Right lobe of liver (tissue), 6 donors: ENCODE measurements around the gene DNASE1L3. TPM values are rescaled to one million over a fixed set of nuclear protein-coding genes. Genes with fewer than 3 reads are reported as not detected.

ENCODE experiments used
- ATAC-seq, 4 donors: fragments of 200-7000 bp; cut with Tn5 transposase; one replicate each; pipeline ENCODE4 v1.9.1; 2020; ENCODE audit warnings: mild to moderate bottlenecking in 4 of 4, moderate library complexity in 4 of 4
- DNase-seq, 3 donors: peaks; one replicate each; pipeline ENCODE4 v3.0.0-alpha.2; 2020
- H3K27ac ChIP-seq, 3 donors: fragments of 200-600 bp; one replicate each; pipeline ENCODE4 v1.8.0; 2022
- H3K27me3 ChIP-seq, 2 donors: fragments of 200-600 bp; one replicate each; pipeline ENCODE4 v1.8.0; 2022
- H3K36me3 ChIP-seq, 4 donors: fragments of 200-600 bp; sonication (generic) in 1 of 4; one replicate each; pipeline versions ENCODE4 v1.5.1 to v1.8.0; 2017 to 2022; ENCODE audit warnings: control low read depth in 1 of 4
- H3K4me1 ChIP-seq, 4 donors: fragments of 200-600 bp; sonication (generic) in 1 of 4; one replicate each; pipeline versions ENCODE4 v1.5.1 to v1.8.0; 2017 to 2022; ENCODE audit warnings: control low read depth in 1 of 4
- H3K4me3 ChIP-seq, 3 donors: fragments of 200-600 bp; one replicate each; pipeline ENCODE4 v1.8.0; 2022
- H3K9me3 ChIP-seq, 4 donors: fragments of 200-600 bp; sonication (generic) in 1 of 4; one replicate each; pipeline versions ENCODE4 v1.5.1 to v1.8.0; 2017 to 2022; ENCODE audit warnings: control low read depth in 1 of 4
- CTCF ChIP-seq, 4 donors: fragments of 200-600 bp in 3 of 4; fragments of 450-650 bp in 1 of 4; IDR thresholded peaks; one replicate each; pipeline versions ENCODE4 v1.5.1 to v1.8.0; 2016 to 2022; ENCODE audit warnings: antibody characterized with exemption in 4 of 4, mild to moderate bottlenecking in 2 of 4
- POLR2A ChIP-seq: fragments of 450-650 bp; IDR thresholded peaks from one replicate; pipeline ENCODE4 v1.6.1; 2017; ENCODE audit warnings: antibody characterized with exemption, mild to moderate bottlenecking
- WGBS: methylation state at CpG from one replicate; pipeline ENCODE4 v1.1.6; 2018; ENCODE audit warnings: low coverage, low lambda C conversion rate; ENCODE audit not compliant: insufficient coverage; ENCODE audit errors: missing lambda C conversion rate; 5-methylcytosine and 5-hydroxymethylcytosine counted together
- intact Hi-C, 2 donors: fragments of 100-400 bp; cut with DNase I; formaldehyde crosslinking; loops; one replicate each; pipeline versions ENCODE4 v1.11.2 to v1.14.1; 2022
- total RNA-seq, 6 experiments: library from RNA; depleted of rRNA in 2 of 6; stranded (reverse); fragments of >200 nt in 2 of 6; fragmentation: NEBNext Ultra II Directional in 3 of 6; extraction: Animal tissue kit (Norgen Biotek cat#: 25700) in 3 of 6; gene quantifications; one replicate each; pipeline versions ENCODE4 v1.1.0 to v1.2.4, GENCODE V29; 2016 to 2023
- donor health status: DM: no; HTN: yes; CAD: no.
- donor health status: DM: no; HTN: no; CAD: no.
- donor health status: DM: no; HTN: no; CAD: no.
- donor health status: DM: no; HTN: yes; CAD: no.
- donor health status: DM: no; HTN: yes; CAD: no.

DNASE1L3 gene
- total RNA-seq, 6 experiments from 2014 or later, result 32.9 to 134 (median 61.0) TPM

- H3K4me3 ChIP-seq, result no peak overlapping the region
- DNase-seq (peak in 2 of 3 donors; percentile 46 to 54), ATAC-seq (peak; percentile 50 to 70 (median 58))
- peak; percentile 6 to 26 (median 14) for TF ChIP-seq CTCF (IDR thresholded peaks at IDR 0.05)
- TF ChIP-seq POLR2A, result no peak
- intact Hi-C loops, result no loop called here
- H3K27me3 ChIP-seq, result no peaks in the 10 kb centered on the region
- H3K4me1 ChIP-seq, result peaks cover 0 to 32% (median 10%) of the 10 kb centered on the region in 4 donors
- H3K27ac ChIP-seq, result peak overlapping the region; percentile 12 to 58 (median 48)
- H3K36me3 ChIP-seq, result no peaks in the 10 kb centered on the region
- WGBS, result 27% methylated on average over 7 of the region's 7 CpGs
- H3K9me3 ChIP-seq, result no peaks in the 10 kb centered on the region
Observed at GRCh38 chr3:58214484-58215316, 3.9 kb upstream of the DNASE1L3 start.

GRCh38 chr3:58209933-58210332 lies 839 bp downstream of the DNASE1L3 start:
- H3K27ac ChIP-seq, result peak overlapping the region; percentile 12 to 39 (median 30)
- peak overlapping the region; percentile 19 to 33 (median 30) for H3K4me3 ChIP-seq
- no peaks in the 10 kb centered on the region for H3K36me3 ChIP-seq
- ATAC-seq (no peak), DNase-seq (no peak)
- TF ChIP-seq CTCF (IDR thresholded peaks at IDR 0.05), result no peak
- no peak for TF ChIP-seq POLR2A
- peaks cover 0 to 31% (median 9%) of the 10 kb centered on the region in 4 donors for H3K4me1 ChIP-seq
- H3K9me3 ChIP-seq, result no peaks in the 10 kb centered on the region
- WGBS, result 57% methylated on average over 3 of the region's 3 CpGs
- H3K27me3 ChIP-seq, result no peaks in the 10 kb centered on the region
- intact Hi-C loops, result no loop called here

- H3K36me3 ChIP-seq, result no peaks in the 10 kb centered on the region
- ATAC-seq, result no peak
- peaks cover 0 to 17% (median 6%) of the 10 kb centered on the region in 4 donors for H3K4me1 ChIP-seq
- DNase-seq, result peak in 1 of 3 donors; percentile 17
- H3K27ac ChIP-seq, result peak overlapping the region in 1 of 3 donors; percentile 39
- intact Hi-C loops, result no loop called here
- H3K27me3 ChIP-seq, result no peaks in the 10 kb centered on the region
- no peaks in the 10 kb centered on the region for H3K9me3 ChIP-seq
- peak overlapping the region in 2 of 3 donors; percentile 18 to 30 for H3K4me3 ChIP-seq
- TF ChIP-seq CTCF (IDR thresholded peaks at IDR 0.05) (no peak), POLR2A (no peak)
- WGBS, result 70% methylated on average over 4 of the region's 4 CpGs
Observed at GRCh38 chr3:58207954-58208353, 2.8 kb downstream of the DNASE1L3 start.

GRCh38 chr3:58206406-58207011 lies 4.3 kb downstream of the DNASE1L3 start:
- TF ChIP-seq CTCF (IDR thresholded peaks at IDR 0.05) (no peak), POLR2A (no peak)
- intact Hi-C loops, result no loop called here
- peak overlapping the region; percentile 38 to 71 (median 70) for H3K27ac ChIP-seq
- no peaks in the 10 kb centered on the region for H3K27me3 ChIP-seq
- peaks cover 0 to 17% (median 6%) of the 10 kb centered on the region in 4 donors for H3K4me1 ChIP-seq
- peak overlapping the region in 2 of 3 donors; percentile 5 to 16 for H3K4me3 ChIP-seq
- no peaks in the 10 kb centered on the region for H3K9me3 ChIP-seq
- WGBS, result 0% methylated on average over 1 of the region's 5 CpGs
- DNase-seq (peak in 1 of 3 donors; percentile 38), ATAC-seq (peak; percentile 29 to 56 (median 33))
- H3K36me3 ChIP-seq, result no peaks in the 10 kb centered on the region
